NT2/D1 (cell line): ENCODE results near the gene MARCHF2.
"Not testable (repeated sequence)": the region's sequence is repeated elsewhere in the genome, so short reads cannot be mapped to it uniquely, and the experiment has no call there.

Source experiments
- DNase-seq: peaks from one replicate; pipeline ENCODE4 v3.0.0-alpha.2; 2011; ENCODE audit warnings: low read depth, low spot score
- H3K27me3 ChIP-seq: 2 replicates; pipeline ENCODE4 v1.6.0; 2011; ENCODE audit warnings: mild to moderate bottlenecking; ENCODE audit not compliant: insufficient read length, insufficient read depth
- H3K36me3 ChIP-seq: 2 replicates; pipeline ENCODE4 v1.6.1; 2011; ENCODE audit warnings: mild to moderate bottlenecking, low read length, mixed read lengths; ENCODE audit not compliant: insufficient read depth, insufficient read length
- H3K4me1 ChIP-seq: 2 replicates; pipeline ENCODE4 v1.5.1; 2011; ENCODE audit not compliant: insufficient read depth, insufficient read length
- H3K4me3 ChIP-seq: 2 replicates; pipeline ENCODE4 v1.5.1; 2011; ENCODE audit warnings: low read depth; ENCODE audit not compliant: insufficient read length
- H3K9ac ChIP-seq: 2 replicates; pipeline ENCODE4 v1.6.0; 2011; ENCODE audit warnings: low read depth; ENCODE audit not compliant: insufficient read length
- H3K9me3 ChIP-seq: 2 replicates; pipeline ENCODE4 v1.5.1; 2011; ENCODE audit warnings: mild to moderate bottlenecking, low read length; ENCODE audit not compliant: insufficient read depth
- SUZ12 ChIP-seq: IDR thresholded peaks from 2 replicates; pipeline ENCODE4 v1.6.1; 2011; ENCODE audit not compliant: insufficient read length, insufficient read depth; ENCODE audit errors: extremely low read depth
- YY1 ChIP-seq: IDR thresholded peaks from 2 replicates; pipeline ENCODE4 v1.6.1; 2011; ENCODE audit not compliant: insufficient read length, insufficient read depth
- ZNF274 ChIP-seq: IDR thresholded peaks from 2 replicates; pipeline ENCODE4 v1.6.1; 2011; ENCODE audit warnings: mild to moderate bottlenecking, low read depth, low read length

Gene MARCHF2

GRCh38 chr19:8426283-8426682, 13.2 kb downstream of the MARCHF2 start:
- Histone ChIP-seq H3K9me3 (no peaks in the 10 kb centered on the region), H3K27me3 (no peaks in the 10 kb centered on the region), H3K9ac (no peak overlapping the region), H3K36me3 (peaks cover 9% of the 10 kb centered on the region), H3K4me3 (no peak overlapping the region), H3K4me1 (peaks cover 8% of the 10 kb centered on the region)
- no peak for TF ChIP-seq ZNF274
- TF ChIP-seq SUZ12, result no peak
- TF ChIP-seq YY1, result no peak
- DNase-seq, result no peak

DNA sequence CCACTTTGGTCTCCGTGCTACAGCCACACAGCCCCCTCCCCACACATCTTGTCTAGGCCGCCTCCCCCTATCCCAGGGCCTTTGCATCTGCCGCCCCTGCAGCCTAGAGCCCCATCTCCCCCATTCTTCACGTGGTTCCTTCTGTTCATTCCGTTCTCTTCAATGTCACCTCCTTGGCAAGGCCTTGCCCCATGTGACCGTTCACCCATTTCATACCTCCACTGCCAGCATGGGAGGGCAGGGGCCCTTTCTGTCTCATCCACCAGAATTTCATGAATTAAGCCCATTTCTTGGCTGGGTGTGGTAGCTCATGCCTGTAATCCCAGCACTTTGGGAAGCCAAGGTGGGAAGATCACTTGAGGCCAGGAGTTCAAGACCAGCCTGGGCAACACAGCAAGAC, 15.9 kb downstream of the MARCHF2 start:
- no peaks in the 10 kb centered on the region for H3K9me3 ChIP-seq
- no peak for DNase-seq
- H3K4me3 ChIP-seq, result no peak overlapping the region
- TF ChIP-seq YY1 (no peak), SUZ12 (no peak), ZNF274 (no peak)
- H3K27me3 ChIP-seq, result no peaks in the 10 kb centered on the region
- peaks cover 4% of the 10 kb centered on the region for H3K4me1 ChIP-seq
- H3K9ac ChIP-seq, result peak overlapping the region; percentile 32
- peaks cover 3% of the 10 kb centered on the region for H3K36me3 ChIP-seq

DNA sequence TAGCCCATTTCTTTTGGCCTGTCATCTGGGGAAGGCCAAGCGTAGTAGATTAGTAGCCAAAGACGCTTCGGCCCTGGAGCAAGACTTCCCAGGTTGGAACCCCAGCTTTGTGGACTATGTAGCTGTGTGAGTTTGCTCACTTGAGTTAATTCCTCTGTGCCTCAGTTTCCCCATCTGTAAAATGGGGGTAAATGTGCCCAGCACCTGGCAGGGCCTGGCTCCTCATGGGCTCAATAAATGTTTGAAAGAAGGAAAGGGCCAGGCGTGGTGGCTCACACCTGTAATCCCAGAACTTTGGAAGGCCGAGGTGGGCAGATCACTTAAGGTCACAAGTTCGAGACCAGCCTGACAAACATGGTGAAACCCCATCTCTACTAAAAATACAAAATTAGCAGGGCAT, 16.7 kb downstream of the MARCHF2 start:
- Histone ChIP-seq H3K9ac (no peak overlapping the region), H3K9me3 (no peaks in the 10 kb centered on the region), H3K36me3 (peaks cover 3% of the 10 kb centered on the region), H3K4me3 (no peak overlapping the region), H3K4me1 (peaks cover 4% of the 10 kb centered on the region), H3K27me3 (no peaks in the 10 kb centered on the region)
- no peak for DNase-seq
- no peak for TF ChIP-seq SUZ12
- no peak for TF ChIP-seq YY1
- TF ChIP-seq ZNF274, result no peak

DNA sequence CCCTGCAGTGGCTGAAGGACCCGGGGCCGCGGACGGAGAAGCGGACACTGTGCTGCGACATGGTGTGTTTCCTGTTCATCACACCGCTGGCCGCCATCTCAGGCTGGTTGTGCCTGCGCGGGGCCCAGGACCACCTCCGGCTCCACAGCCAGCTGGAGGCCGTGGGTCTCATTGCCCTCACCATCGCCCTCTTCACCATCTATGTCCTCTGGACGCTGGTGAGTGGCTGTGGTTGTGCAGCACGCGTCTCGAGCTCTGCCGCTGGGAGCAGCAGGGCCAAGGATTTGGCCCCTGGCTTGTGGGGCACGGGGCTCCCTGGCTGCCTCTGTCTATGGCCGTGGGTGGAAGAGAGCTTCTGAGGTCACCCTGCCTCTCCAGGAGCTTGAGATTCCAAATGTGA, 17.5 kb downstream of the MARCHF2 start:
- DNase-seq, result no peak
- H3K9ac ChIP-seq, result peak overlapping the region; percentile 42
- TF ChIP-seq SUZ12, result no peak
- TF ChIP-seq ZNF274, result no peak
- TF ChIP-seq YY1, result no peak
- peaks cover 4% of the 10 kb centered on the region for H3K4me1 ChIP-seq
- H3K27me3 ChIP-seq, result no peaks in the 10 kb centered on the region
- H3K36me3 ChIP-seq, result peaks cover 3% of the 10 kb centered on the region
- H3K9me3 ChIP-seq, result no peaks in the 10 kb centered on the region
- no peak overlapping the region for H3K4me3 ChIP-seq

GRCh38 chr19:8438236-8438635, 25.1 kb downstream of the MARCHF2 start:
- Histone ChIP-seq H3K4me1 (peaks cover 16% of the 10 kb centered on the region), H3K9ac (peak overlapping the region; percentile 38), H3K36me3 (no peaks in the 10 kb centered on the region), H3K9me3 (no peaks in the 10 kb centered on the region), H3K27me3 (no peaks in the 10 kb centered on the region), H3K4me3 (no peak overlapping the region)
- TF ChIP-seq SUZ12, result no peak
- TF ChIP-seq YY1, result no peak
- no peak for TF ChIP-seq ZNF274
- no peak for DNase-seq

- Histone ChIP-seq H3K4me3 (no peak overlapping the region), H3K27me3 (no peaks in the 10 kb centered on the region), H3K9me3 (no peaks in the 10 kb centered on the region), H3K4me1 (peaks cover 15% of the 10 kb centered on the region), H3K9ac (no peak overlapping the region), H3K36me3 (peaks cover 14% of the 10 kb centered on the region)
- TF ChIP-seq SUZ12, result no peak
- TF ChIP-seq YY1, result no peak
- no peak for TF ChIP-seq ZNF274
- peak; percentile 54 for DNase-seq
Observed at GRCh38 chr19:8441725-8442544, 28.8 kb downstream of the MARCHF2 start.

DNA sequence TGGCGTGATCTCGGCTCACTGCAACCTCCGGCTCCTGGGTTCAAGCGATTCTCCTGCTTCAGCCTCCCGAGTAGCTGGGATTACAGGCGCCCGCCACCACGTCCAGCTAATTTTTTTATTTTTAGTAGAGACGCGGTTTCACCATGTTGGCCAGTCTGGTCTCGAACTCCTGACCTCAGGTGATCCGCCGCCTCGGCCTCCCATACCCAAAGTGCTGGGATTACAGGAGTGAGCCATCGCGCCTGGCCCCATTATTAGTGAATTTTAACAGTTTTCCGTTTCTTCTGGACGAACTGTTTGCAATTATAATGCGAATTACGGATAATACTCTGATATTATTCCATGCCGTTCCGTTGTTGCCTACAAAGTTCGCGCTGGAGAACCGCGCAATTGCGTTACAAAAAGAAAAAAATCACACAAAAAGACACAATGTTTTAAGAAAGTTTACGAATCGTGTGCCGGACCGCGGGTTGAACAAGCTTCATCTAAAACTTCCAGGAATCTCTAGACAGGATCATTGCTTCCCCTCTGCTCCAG, 31.1 kb downstream of the MARCHF2 start:
- H3K9me3 ChIP-seq, H3K27me3 ChIP-seq, H3K4me1 ChIP-seq, DNase-seq: not testable (repeated sequence)
- Histone ChIP-seq H3K36me3 (peaks cover 33% of the 10 kb centered on the region), H3K4me3 (peak overlapping the region; percentile 100), H3K9ac (peak overlapping the region; percentile 87)
